ENCODE results near the gene DNAJB14.

Gene DNAJB14

DNA sequence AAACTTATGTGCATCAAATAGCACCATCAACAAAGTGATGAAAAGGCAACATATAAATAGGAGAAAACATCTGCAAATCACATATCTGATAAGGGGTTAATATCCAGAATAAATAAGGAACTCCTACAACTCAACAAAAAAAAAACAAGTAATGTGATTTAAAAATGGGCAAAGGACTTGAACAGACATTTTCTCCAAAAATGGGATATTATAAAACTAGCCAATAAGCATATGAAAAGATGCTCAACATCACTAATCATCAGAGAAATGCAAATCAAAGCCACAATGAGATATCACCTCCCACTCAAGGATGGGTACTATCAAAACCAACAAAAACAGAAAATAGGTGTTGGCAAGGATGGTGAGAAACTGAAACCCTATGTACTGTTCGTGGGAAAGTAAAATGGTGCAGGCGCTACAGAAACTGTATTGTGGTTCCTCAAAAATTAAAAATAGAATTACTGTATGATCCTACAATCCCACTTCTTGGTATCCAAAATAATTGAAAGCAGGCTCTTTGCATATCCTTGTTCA lies 2.4 kb downstream of the DNAJB14 start:
- no peak for DNase-seq

DNA sequence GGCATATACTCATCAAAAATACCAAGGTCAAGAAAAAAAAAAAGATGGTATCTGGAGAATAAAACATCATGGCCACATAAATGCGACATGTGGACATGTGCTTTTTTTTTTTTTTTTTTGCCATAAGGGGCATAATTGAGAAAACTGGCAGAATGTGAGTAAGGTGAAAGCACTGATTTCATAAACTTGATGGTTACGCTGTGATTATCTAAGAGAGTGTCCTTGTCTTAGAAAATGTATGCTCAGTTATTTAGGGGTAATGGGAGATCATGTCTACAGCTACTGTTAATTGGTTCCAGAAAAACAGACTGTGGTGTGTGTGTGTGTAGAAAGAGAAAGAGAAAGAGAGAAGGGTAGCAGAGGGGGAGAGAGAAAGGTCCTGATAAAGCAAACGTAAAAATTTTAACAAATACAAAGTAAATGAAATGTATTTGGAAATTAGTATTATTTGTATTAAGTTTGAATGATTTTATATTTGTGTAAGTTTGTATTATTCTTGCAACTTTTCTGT lies 8.1 kb downstream of the DNAJB14 start:
- no peak for DNase-seq

GRCh38 chr4:99934891-99935290 lies 11.5 kb downstream of the DNAJB14 start:
- DNase-seq: peak in 1 of 4 experiments; percentile 28

- no peak for DNase-seq
Observed at GRCh38 chr4:99927566-99927965, 18.9 kb downstream of the DNAJB14 start.

DNA sequence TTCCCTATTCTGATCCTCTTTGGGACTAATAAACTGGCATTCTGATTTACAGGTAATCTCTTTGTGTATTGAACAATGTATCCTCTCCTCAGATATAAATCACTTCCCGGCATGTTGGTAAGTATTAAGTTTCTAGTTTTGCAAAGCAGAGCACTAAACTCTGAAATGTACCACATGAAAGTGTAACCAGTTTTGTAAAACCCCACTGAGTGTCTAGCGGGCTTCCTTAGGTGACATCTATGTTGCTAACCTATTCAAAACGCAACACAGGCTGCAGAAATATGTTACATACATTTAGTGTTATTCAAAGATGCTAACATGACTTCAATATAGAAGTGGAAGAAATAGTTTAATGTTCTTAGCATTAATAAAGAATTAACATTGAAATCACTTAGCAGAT lies 25.2 kb downstream of the DNAJB14 start:
- DNase-seq: no peak

DNA sequence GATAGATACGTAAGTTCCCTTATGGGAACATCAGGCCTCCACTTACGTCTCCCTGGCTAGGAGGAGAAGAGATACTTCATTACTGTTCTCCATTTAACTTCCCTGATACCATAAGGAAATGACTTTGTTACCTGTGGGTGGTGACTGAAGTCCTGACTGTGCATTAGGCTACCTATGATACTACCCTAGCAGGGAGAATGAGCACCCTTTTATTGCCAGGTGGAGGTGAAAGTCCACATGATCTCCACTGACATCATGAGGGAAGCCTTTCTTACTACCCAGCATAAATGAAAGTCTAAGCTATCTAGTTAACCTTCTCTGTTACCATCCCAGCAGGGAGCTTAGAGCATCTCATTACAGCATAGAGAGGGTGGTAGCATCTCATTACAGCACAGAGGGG lies 27.8 kb downstream of the DNAJB14 start:
- DNase-seq: no peak

DNA sequence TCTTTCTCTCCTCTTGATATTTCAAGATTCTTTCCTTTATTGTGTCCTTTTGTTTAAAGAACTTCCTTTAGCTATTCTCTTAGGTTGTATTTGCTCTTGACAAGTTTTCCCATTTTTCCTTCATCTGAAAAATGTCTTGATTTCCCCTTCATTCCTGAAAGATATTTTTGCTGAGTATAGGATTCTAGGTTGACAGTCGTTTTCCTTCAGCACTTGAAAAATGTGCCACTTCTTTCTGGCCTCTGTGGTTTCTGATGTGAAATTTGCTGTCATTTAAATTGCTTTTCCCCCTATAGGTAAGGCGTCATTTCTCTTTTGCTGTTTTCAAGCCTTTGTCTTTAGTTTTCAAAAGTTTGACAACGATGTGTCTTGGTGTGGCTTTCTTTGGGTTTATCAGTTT lies 28.8 kb downstream of the DNAJB14 start:
- DNase-seq: no peak

- DNase-seq: no peak
Observed at GRCh38 chr4:99915449-99915848, 31.0 kb downstream of the DNAJB14 start.

- DNase-seq: no peak
Observed at GRCh38 chr4:99894998-99895397, 51.4 kb downstream of the DNAJB14 start.

- DNase-seq: peak; percentile 93 to 97 (median 96)
Observed at GRCh38 chr4:99894161-99894997, 52.0 kb downstream of the DNAJB14 start, which contains the start of gene LAMTOR3. Gene LAMTOR3, minus strand, starts transcription at chr4:99894427. Its CDS starts 464 bp downstream, at chr4:99893963.

DNA sequence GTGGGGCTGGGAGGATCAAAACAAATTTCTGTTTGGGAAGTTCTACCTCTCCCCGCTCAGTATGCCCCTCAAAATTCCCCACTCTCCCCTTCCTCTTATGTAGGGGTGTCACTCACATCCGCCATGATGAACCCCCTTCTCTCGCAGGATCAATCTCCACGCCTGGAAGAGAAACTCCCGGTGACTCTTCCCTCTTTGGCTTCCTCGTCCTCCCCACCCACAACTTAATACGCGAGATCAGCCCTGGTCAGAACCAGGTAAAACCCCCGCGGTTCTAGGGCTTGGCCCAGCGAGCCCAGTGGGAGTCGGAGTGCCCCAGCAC lies 52.6 kb downstream of the DNAJB14 start:
- DNase-seq: peak; percentile 19 to 58 (median 47)

GRCh38 chr4:99893029-99893428 lies 53.4 kb downstream of the DNAJB14 start:
- DNase-seq: no peak

DNA sequence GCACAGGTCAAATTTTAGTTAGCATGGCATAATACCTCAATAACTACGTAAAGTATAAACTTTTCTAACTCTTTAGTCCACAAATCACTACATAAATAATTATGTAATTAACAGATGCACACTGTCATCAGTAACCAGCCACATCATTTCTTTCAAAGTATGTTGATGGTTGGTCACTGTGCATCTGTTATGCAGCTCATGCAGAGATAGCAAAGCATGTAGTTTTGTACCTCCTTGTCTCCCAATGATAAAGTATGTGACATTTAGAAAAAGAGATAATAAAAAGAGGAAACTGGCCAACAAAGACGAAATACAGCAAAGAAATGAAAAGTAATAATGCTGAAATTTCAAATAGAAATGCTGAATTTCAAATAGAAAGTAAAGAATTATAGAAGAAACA lies 55.1 kb downstream of the DNAJB14 start:
- DNase-seq: no peak

- DNase-seq: no peak
Observed at GRCh38 chr4:99887837-99888236, 58.6 kb downstream of the DNAJB14 start.

DNA sequence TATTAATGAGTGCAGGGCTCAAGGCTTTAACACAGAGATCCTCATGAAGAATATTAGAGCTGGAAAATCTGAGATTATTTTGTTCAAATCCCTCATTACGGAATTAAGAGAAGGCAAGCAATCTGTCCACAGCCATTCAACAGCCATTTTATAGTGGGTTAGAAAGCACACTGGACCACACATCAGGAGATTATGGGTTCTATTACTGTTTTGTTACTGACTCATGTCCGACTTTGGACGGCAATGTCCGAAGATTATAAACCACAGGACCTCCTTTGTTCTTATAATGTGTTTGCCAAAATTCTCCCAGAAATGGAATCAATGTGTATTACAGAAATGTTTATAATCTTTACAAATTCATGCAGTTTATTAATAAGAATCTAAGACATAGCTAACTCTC lies 60.3 kb downstream of the DNAJB14 start:
- no peak for DNase-seq

DNA sequence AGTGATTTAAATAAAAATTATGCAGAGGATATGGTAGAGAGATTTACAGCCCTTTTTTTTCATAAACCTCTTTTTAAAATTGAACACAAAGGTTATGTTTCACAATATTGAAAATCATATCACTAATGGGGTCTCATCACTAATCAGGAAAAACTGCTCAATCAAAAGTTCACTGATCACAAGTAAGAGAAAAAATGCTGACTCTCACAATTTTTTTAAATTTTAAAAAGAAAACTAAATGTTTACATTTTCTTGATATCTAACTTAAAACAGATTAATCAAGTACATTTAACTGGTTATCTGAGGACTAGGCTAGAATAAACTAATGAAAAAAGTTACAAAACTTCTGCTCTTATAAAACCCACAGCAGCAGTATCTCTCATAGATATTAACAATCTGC lies 60.7 kb downstream of the DNAJB14 start:
- DNase-seq: no peak

GRCh38 chr4:99885063-99885664 lies 61.3 kb downstream of the DNAJB14 start:
- DNase-seq: peak; percentile 25 to 63 (median 47)

DNA sequence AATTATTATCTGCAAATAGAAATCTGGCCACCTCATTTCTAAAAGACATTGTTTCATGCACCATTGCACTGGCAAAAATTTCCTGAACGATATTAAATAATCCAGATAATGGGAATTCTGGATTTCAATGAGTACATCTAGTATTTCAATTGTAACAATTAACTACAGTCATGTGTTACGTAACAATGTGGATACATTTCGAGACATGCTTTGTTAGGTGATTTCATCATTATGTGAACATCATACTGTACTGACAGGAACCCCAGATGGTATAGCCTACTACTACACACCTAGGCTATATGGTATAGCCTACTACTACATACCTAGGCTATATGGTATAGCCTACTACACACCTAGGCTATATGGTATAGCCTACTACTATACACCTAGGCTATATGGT lies 67.0 kb downstream of the DNAJB14 start:
- no peak for DNase-seq

DNA sequence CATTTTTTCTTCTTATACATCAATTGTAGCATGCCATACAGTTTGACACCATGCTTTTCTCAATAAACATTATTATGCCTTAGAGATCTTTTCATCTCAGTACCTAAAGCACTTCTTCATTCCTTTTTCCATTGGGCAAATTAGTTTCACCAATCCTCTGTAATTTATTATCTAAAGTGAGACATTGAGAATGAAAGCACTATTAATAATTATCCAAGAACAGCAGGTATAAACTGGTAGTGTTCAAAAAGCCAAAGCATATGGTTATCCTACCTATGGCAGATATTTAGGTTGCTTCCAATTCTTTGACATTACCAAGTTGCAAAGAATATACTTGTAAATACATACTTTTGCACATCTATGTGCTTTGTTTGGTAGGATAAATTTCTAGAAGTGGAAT lies 67.8 kb downstream of the DNAJB14 start:
- no peak for DNase-seq

- no peak for DNase-seq
Observed at GRCh38 chr4:99876946-99877345, 69.5 kb downstream of the DNAJB14 start.

DNA sequence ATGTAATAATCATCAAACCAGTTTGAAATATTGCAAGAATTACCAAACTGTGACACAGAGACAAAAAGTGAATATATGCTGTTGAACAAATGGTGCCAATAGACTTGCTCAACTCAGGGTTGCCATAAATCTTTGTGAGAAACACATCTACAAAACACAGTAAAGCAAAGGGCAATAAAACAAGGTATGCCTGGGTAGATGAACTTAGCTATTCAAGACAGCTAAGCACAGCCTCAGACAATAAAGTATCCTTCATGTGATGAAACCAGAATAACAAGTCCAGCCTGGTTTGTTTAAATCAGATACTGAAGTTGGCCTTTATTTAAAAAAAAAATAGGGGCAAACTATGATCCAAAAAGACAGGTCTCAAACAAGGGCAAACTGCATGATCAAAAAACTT lies 71.3 kb downstream of the DNAJB14 start:
- no peak for DNase-seq

- DNase-seq: no peak
Observed at GRCh38 chr4:99872570-99872969, 73.8 kb downstream of the DNAJB14 start.

- no peak for DNase-seq
Observed at GRCh38 chr4:99868126-99868596, 78.3 kb downstream of the DNAJB14 start.

- DNase-seq: no peak
Observed at GRCh38 chr4:99863804-99864203, 82.6 kb downstream of the DNAJB14 start.

Measured in suppressor macrophage (primary cell).